ENCODE results near the gene IFITM1. TPM values are rescaled to one million over a fixed set of nuclear protein-coding genes. Genes with fewer than 3 reads are reported as not detected.

Gene IFITM1
- total and polyA plus RNA-seq, 9 of the 15 experiments (the other 6 are each of a cell fraction or from before 2014, with no cell fraction given), result 691 to 5,579 (median 974) TPM

DNA sequence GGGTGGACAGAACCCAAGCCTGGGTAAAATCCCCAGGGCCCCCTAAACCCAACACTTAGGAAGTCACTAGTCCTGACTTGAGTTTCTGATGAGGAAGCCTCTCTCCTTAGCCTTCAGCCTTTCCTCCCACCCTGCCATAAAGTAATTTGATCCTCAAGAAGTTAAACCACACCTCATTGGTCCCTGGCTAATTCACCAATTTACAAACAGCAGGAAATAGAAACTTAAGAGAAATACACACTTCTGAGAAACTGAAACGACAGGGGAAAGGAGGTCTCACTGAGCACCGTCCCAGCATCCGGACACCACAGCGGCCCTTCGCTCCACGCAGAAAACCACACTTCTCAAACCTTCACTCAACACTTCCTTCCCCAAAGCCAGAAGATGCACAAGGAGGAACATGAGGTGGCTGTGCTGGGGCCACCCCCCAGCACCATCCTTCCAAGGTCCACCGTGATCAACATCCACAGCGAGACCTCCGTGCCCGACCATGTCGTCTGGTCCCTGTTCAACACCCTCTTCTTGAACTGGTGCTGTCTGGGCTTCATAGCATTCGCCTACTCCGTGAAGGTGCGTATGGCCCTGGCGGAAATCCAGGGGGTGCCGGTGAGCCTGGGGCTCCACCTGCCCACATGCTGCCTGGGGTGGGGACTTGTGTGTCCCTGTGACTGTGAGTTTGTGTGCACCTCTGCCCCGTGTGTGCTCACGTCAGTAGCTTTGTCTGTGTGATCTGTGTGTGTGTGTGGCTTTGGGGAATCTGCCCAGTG lies at the start of gene IFITM1 (continued):
- TF ChIP-seq, protein P1, sequence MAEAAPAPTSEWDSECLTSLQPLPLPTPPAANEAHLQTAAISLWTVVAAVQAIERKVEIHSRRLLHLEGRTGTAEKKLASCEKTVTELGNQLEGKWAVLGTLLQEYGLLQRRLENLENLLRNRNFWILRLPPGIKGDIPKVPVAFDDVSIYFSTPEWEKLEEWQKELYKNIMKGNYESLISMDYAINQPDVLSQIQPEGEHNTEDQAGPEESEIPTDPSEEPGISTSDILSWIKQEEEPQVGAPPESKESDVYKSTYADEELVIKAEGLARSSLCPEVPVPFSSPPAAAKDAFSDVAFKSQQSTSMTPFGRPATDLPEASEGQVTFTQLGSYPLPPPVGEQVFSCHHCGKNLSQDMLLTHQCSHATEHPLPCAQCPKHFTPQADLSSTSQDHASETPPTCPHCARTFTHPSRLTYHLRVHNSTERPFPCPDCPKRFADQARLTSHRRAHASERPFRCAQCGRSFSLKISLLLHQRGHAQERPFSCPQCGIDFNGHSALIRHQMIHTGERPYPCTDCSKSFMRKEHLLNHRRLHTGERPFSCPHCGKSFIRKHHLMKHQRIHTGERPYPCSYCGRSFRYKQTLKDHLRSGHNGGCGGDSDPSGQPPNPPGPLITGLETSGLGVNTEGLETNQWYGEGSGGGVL (CRISPR knock-in tag; IDR thresholded peaks at IDR 0.05), result no peak
- no peak for TF ChIP-seq FIP1L1 (IDR thresholded peaks at IDR 0.05; ENCODE audit: low read depth, low read length, poor library complexity, severe bottlenecking)
- TF ChIP-seq HDAC1 (IDR thresholded peaks at IDR 0.05), result peak in 1 of 2 experiments; percentile 85; a peak in 2 of 4 replicates
- no peak for TF ChIP-seq SMAD3 (CRISPR knock-in tag; conservative IDR thresholded peaks at IDR 0.05)
- TF ChIP-seq, protein P2, sequence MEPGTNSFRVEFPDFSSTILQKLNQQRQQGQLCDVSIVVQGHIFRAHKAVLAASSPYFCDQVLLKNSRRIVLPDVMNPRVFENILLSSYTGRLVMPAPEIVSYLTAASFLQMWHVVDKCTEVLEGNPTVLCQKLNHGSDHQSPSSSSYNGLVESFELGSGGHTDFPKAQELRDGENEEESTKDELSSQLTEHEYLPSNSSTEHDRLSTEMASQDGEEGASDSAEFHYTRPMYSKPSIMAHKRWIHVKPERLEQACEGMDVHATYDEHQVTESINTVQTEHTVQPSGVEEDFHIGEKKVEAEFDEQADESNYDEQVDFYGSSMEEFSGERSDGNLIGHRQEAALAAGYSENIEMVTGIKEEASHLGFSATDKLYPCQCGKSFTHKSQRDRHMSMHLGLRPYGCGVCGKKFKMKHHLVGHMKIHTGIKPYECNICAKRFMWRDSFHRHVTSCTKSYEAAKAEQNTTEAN (CRISPR knock-in tag; IDR thresholded peaks at IDR 0.05), result no peak
- TF ChIP-seq, protein P3, sequence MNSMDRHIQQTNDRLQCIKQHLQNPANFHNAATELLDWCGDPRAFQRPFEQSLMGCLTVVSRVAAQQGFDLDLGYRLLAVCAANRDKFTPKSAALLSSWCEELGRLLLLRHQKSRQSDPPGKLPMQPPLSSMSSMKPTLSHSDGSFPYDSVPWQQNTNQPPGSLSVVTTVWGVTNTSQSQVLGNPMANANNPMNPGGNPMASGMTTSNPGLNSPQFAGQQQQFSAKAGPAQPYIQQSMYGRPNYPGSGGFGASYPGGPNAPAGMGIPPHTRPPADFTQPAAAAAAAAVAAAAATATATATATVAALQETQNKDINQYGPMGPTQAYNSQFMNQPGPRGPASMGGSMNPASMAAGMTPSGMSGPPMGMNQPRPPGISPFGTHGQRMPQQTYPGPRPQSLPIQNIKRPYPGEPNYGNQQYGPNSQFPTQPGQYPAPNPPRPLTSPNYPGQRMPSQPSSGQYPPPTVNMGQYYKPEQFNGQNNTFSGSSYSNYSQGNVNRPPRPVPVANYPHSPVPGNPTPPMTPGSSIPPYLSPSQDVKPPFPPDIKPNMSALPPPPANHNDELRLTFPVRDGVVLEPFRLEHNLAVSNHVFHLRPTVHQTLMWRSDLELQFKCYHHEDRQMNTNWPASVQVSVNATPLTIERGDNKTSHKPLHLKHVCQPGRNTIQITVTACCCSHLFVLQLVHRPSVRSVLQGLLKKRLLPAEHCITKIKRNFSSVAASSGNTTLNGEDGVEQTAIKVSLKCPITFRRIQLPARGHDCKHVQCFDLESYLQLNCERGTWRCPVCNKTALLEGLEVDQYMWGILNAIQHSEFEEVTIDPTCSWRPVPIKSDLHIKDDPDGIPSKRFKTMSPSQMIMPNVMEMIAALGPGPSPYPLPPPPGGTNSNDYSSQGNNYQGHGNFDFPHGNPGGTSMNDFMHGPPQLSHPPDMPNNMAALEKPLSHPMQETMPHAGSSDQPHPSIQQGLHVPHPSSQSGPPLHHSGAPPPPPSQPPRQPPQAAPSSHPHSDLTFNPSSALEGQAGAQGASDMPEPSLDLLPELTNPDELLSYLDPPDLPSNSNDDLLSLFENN (IDR thresholded peaks at IDR 0.05; ENCODE audit: low read depth in 2 of 2, low read length in 2 of 2), result no peak
- no peak for TF ChIP-seq NCOA4 (IDR thresholded peaks at IDR 0.05; ENCODE audit: partially characterized antibody)
- TF ChIP-seq, protein P4, sequence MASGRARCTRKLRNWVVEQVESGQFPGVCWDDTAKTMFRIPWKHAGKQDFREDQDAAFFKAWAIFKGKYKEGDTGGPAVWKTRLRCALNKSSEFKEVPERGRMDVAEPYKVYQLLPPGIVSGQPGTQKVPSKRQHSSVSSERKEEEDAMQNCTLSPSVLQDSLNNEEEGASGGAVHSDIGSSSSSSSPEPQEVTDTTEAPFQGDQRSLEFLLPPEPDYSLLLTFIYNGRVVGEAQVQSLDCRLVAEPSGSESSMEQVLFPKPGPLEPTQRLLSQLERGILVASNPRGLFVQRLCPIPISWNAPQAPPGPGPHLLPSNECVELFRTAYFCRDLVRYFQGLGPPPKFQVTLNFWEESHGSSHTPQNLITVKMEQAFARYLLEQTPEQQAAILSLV (tag; IDR thresholded peaks at IDR 0.05), result no peak
- TF ChIP-seq RBM14 (IDR thresholded peaks at IDR 0.05; ENCODE audit: borderline replicate concordance, insufficient read depth, low read depth, low read length), result no peak
- no peak for TF ChIP-seq HIVEP1 (CRISPR knock-in tag; IDR thresholded peaks at IDR 0.05)
- TF ChIP-seq, protein P5, sequence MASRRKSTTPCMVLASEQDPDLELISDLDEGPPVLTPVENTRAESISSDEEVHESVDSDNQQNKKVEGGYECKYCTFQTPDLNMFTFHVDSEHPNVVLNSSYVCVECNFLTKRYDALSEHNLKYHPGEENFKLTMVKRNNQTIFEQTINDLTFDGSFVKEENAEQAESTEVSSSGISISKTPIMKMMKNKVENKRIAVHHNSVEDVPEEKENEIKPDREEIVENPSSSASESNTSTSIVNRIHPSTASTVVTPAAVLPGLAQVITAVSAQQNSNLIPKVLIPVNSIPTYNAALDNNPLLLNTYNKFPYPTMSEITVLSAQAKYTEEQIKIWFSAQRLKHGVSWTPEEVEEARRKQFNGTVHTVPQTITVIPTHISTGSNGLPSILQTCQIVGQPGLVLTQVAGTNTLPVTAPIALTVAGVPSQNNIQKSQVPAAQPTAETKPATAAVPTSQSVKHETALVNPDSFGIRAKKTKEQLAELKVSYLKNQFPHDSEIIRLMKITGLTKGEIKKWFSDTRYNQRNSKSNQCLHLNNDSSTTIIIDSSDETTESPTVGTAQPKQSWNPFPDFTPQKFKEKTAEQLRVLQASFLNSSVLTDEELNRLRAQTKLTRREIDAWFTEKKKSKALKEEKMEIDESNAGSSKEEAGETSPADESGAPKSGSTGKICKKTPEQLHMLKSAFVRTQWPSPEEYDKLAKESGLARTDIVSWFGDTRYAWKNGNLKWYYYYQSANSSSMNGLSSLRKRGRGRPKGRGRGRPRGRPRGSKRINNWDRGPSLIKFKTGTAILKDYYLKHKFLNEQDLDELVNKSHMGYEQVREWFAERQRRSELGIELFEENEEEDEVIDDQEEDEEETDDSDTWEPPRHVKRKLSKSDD (conservative IDR thresholded peaks at IDR 0.05; ENCODE audit: low read length), result no peak
- TF ChIP-seq, protein P6, sequence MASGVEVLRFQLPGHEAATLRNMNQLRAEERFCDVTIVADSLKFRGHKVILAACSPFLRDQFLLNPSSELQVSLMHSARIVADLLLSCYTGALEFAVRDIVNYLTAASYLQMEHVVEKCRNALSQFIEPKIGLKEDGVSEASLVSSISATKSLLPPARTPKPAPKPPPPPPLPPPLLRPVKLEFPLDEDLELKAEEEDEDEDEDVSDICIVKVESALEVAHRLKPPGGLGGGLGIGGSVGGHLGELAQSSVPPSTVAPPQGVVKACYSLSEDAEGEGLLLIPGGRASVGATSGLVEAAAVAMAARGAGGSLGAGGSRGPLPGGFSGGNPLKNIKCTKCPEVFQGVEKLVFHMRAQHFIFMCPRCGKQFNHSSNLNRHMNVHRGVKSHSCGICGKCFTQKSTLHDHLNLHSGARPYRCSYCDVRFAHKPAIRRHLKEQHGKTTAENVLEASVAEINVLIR (CRISPR knock-in tag; IDR thresholded peaks at IDR 0.05), result no peak
- no peak for TF ChIP-seq STAT5B (CRISPR knock-in tag; IDR thresholded peaks at IDR 0.05)

Measured in K562 (cell line).